ENCODE results near the gene HS3ST3B1. TPM values are rescaled to one million over a fixed set of nuclear protein-coding genes. Genes with fewer than 3 reads are reported as not detected.

The HS3ST3B1 gene
- total and polyA plus RNA-seq, 2 of the 4 experiments (the other 2 are of a cell fraction), result 3.1 to 4.3 TPM

DNA sequence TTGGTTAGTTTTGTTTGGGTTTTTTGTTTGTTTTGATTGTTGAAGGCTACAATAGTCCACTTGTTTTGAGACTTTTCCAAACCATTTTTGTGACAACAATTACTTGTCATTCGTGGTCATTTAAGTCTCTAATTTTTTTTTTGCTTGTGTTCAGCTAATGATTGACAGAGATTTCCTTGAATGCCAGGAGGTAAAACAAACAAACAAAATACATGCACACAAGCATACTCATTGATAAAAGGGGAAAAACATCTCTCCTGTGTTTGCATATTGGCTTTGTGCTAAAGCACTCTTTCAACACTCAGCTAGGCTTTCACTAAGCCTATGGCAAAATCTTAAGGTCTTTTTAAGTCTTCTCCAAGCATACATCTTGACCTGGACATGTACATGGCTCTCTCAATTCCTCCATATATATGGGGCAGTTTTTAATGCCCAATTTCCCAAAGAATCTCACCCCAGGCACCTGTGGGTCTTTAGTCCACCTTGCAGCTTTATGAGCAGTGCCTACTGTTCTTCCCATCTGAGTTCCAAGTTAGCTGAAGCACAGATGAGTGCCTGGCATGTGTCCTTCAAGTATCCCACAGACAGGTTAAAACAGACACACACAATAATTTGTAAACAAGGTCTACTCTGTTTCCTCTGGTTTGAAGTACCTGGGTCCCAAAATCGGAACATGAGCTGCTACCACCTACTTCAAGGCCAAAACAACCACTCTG, 24.2 kb upstream of the HS3ST3B1 start:
- Histone ChIP-seq H2BK15ac (ENCODE audit: low read depth, low read length) (no peak overlapping the region), H2BK5ac (ENCODE audit: low read depth, low read length, poor library complexity, severe bottlenecking) (no peak overlapping the region), H3K79me1 (ENCODE audit: low read depth in 1 of 2, low read length in 2 of 2) (no peaks in the 10 kb centered on the region), H4K8ac (ENCODE audit: low read depth in 2 of 2, low read length in 2 of 2) (no peak overlapping the region), H4K20me1 (ENCODE audit: insufficient read depth, low read length) (no peaks in the 10 kb centered on the region), H3K36me3 (ENCODE audit: control insufficient read depth, insufficient read depth, low read length) (no peaks in the 10 kb centered on the region), H3K4me3 (ENCODE audit: insufficient read depth, low read depth, low read length) (no peak overlapping the region), H2BK20ac (ENCODE audit: low read depth, low read length) (no peak overlapping the region), H4K5ac (ENCODE audit: low read depth, low read length) (no peak overlapping the region), H3K9ac (ENCODE audit: low read depth, low read length) (no peak overlapping the region), H3K14ac (replicated peaks; ENCODE audit: low read depth, low read length) (no peak overlapping the region), H3K4me1 (ENCODE audit: control insufficient read depth, insufficient read depth, low read length) (no peaks in the 10 kb centered on the region), H3K27me3 (ENCODE audit: control insufficient read depth, insufficient read depth, low read length) (peaks cover 15% of the 10 kb centered on the region), H3K4ac (ENCODE audit: low read depth, low read length) (no peak overlapping the region), H3K9me1 (ENCODE audit: insufficient read depth, low read length) (no peaks in the 10 kb centered on the region), H3K4me2 (ENCODE audit: low read depth, low read length) (no peak overlapping the region), H3K18ac (ENCODE audit: low read depth, low read length) (no peak overlapping the region), H2AK9ac (replicated peaks; ENCODE audit: low read depth, low read length, poor library complexity) (no peak overlapping the region), H3K56ac (ENCODE audit: extremely low read depth, insufficient read depth, low read length) (no peak overlapping the region), H2AK5ac (ENCODE audit: low read depth, low read length) (no peak overlapping the region), H3K23ac (ENCODE audit: low read depth, low read length) (no peak overlapping the region), H3K27ac (ENCODE audit: insufficient read depth, low read length) (no peak overlapping the region), H4K91ac (ENCODE audit: insufficient read depth, low read depth, low read length) (no peak overlapping the region), H2AFZ (replicated peaks; ENCODE audit: low read length, poor library complexity) (no peak overlapping the region), H3K9me3 (ENCODE audit: control insufficient read depth, insufficient read depth, low read length) (no peaks in the 10 kb centered on the region), H2BK120ac (ENCODE audit: low read depth, low read length) (no peak overlapping the region)
- intact Hi-C loops (cut with micrococcal nuclease) (no loop called here), dilution Hi-C loops (cut with HindIII; ENCODE audit: low sequenced_read_pairs, unreplicated experiment) (no loop called here), in situ Hi-C loops (cut with MboI; ENCODE audit: low sequenced_read_pairs) (no loop called here)
- ChIA-PET CTCF (no interaction called here), POLR2A (ENCODE audit: unreplicated experiment) (no interaction called here)
- DNase-seq (no peak), ATAC-seq (ENCODE audit: low read depth) (no peak)
- no TSS peak for BruUV-seq (replicated peaks)
- WGBS, 2 experiments (ENCODE audit: extremely low coverage in 2 of 2, insufficient read length in 1 of 2), result no CpG with 5 or more reads among the region's 2 CpGs
- TF ChIP-seq CHD1 (IDR thresholded peaks at IDR 0.05; ENCODE audit: low read depth, low read length) (no peak), BHLHE40 (IDR thresholded peaks at IDR 0.05; ENCODE audit: low read depth, low read length) (no peak), MAFK (IDR thresholded peaks at IDR 0.05; ENCODE audit: low read depth, low read length) (no peak), CTCF (conservative IDR thresholded peaks at IDR 0.05; ENCODE audit: low read depth, low read length) (no peak), CEBPB (IDR thresholded peaks at IDR 0.05; ENCODE audit: low read depth, low read length) (no peak), USF2 (IDR thresholded peaks at IDR 0.05; ENCODE audit: low read depth, low read length) (no peak), MXI1 (IDR thresholded peaks at IDR 0.05; ENCODE audit: borderline replicate concordance, low read depth, low read length) (no peak), FOS (IDR thresholded peaks at IDR 0.05; ENCODE audit: low read depth, low read length) (no peak), RCOR1 (IDR thresholded peaks at IDR 0.05; ENCODE audit: insufficient replicate concordance, low read length) (no peak), POLR2A (IDR thresholded peaks at IDR 0.05; ENCODE audit: low read depth, low read length) (no peak), SMC3 (IDR thresholded peaks at IDR 0.05; ENCODE audit: low read depth, low read length) (no peak)
- TF ChIP-seq, protein P1, sequence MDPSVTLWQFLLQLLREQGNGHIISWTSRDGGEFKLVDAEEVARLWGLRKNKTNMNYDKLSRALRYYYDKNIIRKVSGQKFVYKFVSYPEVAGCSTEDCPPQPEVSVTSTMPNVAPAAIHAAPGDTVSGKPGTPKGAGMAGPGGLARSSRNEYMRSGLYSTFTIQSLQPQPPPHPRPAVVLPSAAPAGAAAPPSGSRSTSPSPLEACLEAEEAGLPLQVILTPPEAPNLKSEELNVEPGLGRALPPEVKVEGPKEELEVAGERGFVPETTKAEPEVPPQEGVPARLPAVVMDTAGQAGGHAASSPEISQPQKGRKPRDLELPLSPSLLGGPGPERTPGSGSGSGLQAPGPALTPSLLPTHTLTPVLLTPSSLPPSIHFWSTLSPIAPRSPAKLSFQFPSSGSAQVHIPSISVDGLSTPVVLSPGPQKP (IDR thresholded peaks at IDR 0.05; ENCODE audit: borderline replicate concordance, low read depth, low read length), result no peak
